Cardiac muscle cell (in vitro differentiated cells and primary cell): Measurements from ENCODE around the gene SUCLG1. TPM values are rescaled to one million over a fixed set of nuclear protein-coding genes. Genes with fewer than 3 reads are reported as not detected.

Experiments
- DNase-seq, 2 donors: peaks; one replicate each; pipeline versions ENCODE4 v3.0.0 to v3.0.0-alpha.2; 2010 to 2017; ENCODE audit warnings: low read depth in 1 of 2, low spot score in 1 of 2
- H3K27ac ChIP-seq: fragments of 200-600 bp; sonication (generic); 2 replicates; pipeline ENCODE4 v1.5.1; 2016
- H3K27me3 ChIP-seq: fragments of 200-600 bp; sonication (generic); 2 replicates; pipeline ENCODE4 v1.6.0; 2016; ENCODE audit warnings: control low read depth
- H3K36me3 ChIP-seq: fragments of 200-600 bp; sonication (generic); 2 replicates; pipeline ENCODE4 v1.5.1; 2016; ENCODE audit warnings: control low read depth
- H3K4me1 ChIP-seq: fragments of 200-600 bp; sonication (generic); 2 replicates; pipeline ENCODE4 v1.8.1; 2017; ENCODE audit warnings: low read depth, mild to moderate bottlenecking, mixed run types
- H3K4me3 ChIP-seq: fragments of 200-600 bp; sonication (generic); 2 replicates; pipeline ENCODE4 v1.5.1; 2016; ENCODE audit warnings: mild to moderate bottlenecking
- H3K9me3 ChIP-seq: fragments of 200-600 bp; sonication (generic); 2 replicates; pipeline ENCODE4 v1.5.1; 2017; ENCODE audit warnings: low read depth, mild to moderate bottlenecking, control low read depth
- CTCF ChIP-seq: IDR thresholded peaks from 2 replicates; pipeline ENCODE4 v1.5.1; 2012; ENCODE audit warnings: low read depth, mild to moderate bottlenecking, low read length
- polyA plus RNA-seq: library from polyadenylated mRNA; unstranded; fragments of >200 nt; fragmentation: Nextera tagmentation; extraction: Ambion mirVana; gene quantifications from 2 replicates; pipeline ENCODE4 v1.2.1, GENCODE V29; 2016
- total RNA-seq: library from RNA; depleted of rRNA; stranded (reverse); fragments of >200 nt; gene quantifications from 2 replicates; pipeline ENCODE4 v1.2.3, GENCODE V29; 2016

SUCLG1 gene
- total and polyA plus RNA-seq, 2 experiments from 2014 or later: 56.4 to 158 TPM

DNA sequence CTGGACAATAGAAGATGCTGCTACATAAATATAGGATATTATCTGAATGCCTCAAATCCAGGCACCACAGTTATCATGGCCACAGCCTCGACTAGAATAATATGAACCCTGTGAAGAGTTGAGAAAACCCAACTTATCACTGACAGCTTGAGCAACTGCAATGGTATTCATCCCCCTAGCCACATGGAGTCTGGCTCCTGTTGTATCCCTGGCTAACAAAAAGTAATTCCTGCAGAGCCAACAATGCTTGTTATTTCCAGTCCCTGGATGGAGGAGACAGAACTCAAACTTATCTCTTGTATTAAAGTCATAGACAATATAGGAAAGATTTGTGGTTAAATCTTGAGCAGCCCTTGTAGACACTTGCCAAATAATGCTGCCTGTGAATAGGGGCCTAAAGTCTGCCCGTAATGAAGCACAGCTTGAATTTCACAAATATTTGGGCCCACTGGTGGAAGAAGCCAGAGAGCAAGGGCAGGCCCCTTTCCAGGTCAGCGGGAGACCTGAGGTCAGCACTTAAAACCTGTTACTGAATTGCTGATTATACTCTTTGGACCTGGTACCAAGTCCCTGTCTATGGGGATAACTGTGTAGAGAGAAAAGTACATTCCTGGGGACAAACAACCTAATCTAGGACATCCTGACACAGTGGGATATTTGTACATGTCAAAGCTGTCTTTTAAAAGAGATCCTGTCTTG lies 28.4 kb upstream of the SUCLG1 start:
- Histone ChIP-seq H3K9me3 (no peaks in the 10 kb centered on the region), H3K27ac (no peak overlapping the region), H3K4me3 (no peak overlapping the region), H3K4me1 (no peaks in the 10 kb centered on the region), H3K36me3 (no peaks in the 10 kb centered on the region), H3K27me3 (no peaks in the 10 kb centered on the region)
- DNase-seq: peak in 1 of 2 donors; percentile 96
- no peak for TF ChIP-seq CTCF

DNA sequence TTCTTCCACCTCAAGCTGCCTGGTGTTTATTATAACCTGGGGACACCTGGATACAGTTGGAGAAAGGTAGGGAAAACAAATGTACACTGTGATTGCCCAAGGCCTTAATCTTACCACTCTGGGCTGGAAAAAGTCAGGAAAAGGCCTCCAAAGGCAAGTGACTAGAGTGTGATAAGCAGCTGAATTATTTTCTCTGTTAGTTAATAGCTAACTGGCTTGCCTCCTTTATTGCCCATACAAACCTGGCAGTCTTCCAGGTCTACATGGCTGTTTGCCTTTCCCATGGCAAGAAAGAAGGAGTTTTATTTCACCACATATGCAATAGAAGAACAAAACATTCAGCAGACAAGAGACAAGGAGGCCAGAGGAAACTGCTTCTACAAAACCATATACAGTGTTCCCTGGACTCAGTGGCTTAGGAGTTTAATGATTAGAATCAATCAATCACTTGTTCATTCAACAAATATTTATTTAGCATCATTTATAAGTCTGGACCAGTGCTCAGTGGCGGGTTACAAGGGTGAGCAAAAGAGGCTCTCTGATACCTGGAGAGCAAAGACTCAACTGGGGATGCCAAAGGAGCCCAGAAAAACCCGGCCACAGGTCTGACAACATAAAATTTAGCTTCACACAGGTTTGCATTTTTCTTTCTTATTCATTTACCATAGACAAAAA lies 27.5 kb upstream of the SUCLG1 start:
- Histone ChIP-seq H3K27me3 (no peaks in the 10 kb centered on the region), H3K9me3 (no peaks in the 10 kb centered on the region), H3K4me3 (no peak overlapping the region), H3K27ac (no peak overlapping the region), H3K36me3 (no peaks in the 10 kb centered on the region), H3K4me1 (no peaks in the 10 kb centered on the region)
- peak in 1 of 2 donors; percentile 94 for DNase-seq
- no peak for TF ChIP-seq CTCF

GRCh38 chr2:84483320-84483719 lies 24.2 kb upstream of the SUCLG1 start:
- no peak for DNase-seq
- Histone ChIP-seq H3K27me3 (no peaks in the 10 kb centered on the region), H3K4me1 (no peaks in the 10 kb centered on the region), H3K4me3 (no peak overlapping the region), H3K9me3 (no peaks in the 10 kb centered on the region), H3K36me3 (no peaks in the 10 kb centered on the region), H3K27ac (no peak overlapping the region)
- TF ChIP-seq CTCF: no peak

DNA sequence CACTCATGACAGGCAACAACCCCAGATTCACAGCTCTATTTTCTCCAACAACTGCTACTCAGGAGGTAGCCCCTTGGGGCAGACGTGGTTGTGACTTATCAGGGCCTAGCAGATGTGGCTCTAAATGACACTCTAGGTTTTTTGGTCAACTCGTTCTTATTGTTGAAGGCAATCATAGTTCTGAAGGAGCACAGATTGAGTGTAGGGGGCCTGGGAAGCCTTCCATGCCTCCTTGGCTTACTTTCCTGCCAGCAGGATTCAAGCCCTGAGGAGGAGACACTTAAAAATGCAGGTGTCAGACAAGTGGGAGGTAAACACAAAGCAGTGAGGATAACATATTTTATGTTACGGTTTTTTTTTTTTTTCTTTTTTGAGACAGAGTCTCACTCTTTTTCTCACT lies 23.5 kb upstream of the SUCLG1 start:
- no peaks in the 10 kb centered on the region for H3K36me3 ChIP-seq
- no peak for TF ChIP-seq CTCF
- H3K4me3 ChIP-seq: no peak overlapping the region
- H3K27ac ChIP-seq: no peak overlapping the region
- H3K4me1 ChIP-seq: no peaks in the 10 kb centered on the region
- H3K9me3 ChIP-seq: no peaks in the 10 kb centered on the region
- H3K27me3 ChIP-seq: no peaks in the 10 kb centered on the region
- peak in 1 of 2 donors; percentile 5 for DNase-seq

DNA sequence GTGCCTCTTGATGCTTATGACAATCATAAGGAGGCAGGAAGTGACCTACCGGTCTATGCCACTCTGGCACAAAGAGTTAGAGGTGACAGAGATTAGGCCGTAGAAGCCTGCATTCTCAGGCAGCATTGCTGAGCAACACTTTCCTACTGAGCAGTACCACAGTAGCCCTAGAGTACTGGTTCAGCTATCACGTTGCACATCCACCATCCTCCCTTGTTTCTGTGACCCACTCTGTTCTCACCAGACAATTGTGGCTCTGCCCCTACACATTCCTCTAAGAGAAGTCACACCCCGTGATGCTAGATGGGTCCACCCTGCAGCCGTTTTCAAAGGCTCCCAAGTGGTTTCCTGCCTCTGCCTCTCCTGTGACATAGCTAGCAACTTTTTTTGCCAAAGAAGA lies 22.6 kb upstream of the SUCLG1 start:
- H3K27me3 ChIP-seq: no peaks in the 10 kb centered on the region
- no peak overlapping the region for H3K27ac ChIP-seq
- H3K4me1 ChIP-seq: no peaks in the 10 kb centered on the region
- peak in 1 of 2 donors; percentile 63 for DNase-seq
- H3K9me3 ChIP-seq: no peaks in the 10 kb centered on the region
- H3K36me3 ChIP-seq: no peaks in the 10 kb centered on the region
- TF ChIP-seq CTCF: no peak
- no peak overlapping the region for H3K4me3 ChIP-seq
